Measurements from ENCODE around the gene ATP2B2.

Gene ATP2B2

DNA sequence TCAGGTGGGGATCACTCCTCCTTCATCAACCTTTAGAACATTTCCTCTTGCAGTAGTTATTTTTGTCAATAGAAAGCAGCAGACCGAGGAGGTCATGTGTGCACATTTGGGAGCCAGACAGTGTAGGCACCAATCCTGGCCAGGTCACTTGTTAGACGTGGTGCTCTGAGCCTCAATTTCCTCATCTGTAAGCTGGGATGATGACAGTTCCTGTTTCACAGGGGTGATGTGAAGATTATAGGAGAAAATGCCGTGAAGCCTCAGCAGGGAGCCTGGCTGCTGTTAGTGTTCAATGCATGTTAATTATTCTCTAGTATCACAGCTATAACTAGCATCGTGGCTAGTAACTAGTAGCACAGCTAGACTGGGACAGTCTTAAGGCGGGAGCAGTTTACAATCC, 64.7 kb downstream of the ATP2B2 start:
- H3K4me1 ChIP-seq (ENCODE audit: control insufficient read depth in 1 of 2, insufficient read depth in 2 of 2, low read length in 2 of 2): no peaks in the 10 kb centered on the region
- no peak overlapping the region for H2BK5ac ChIP-seq (ENCODE audit: low read depth, low read length, poor library complexity)
- H3K79me2 ChIP-seq (ENCODE audit: control insufficient read depth, insufficient read depth, low read length, poor library complexity): no peaks in the 10 kb centered on the region
- H2AFZ ChIP-seq (ENCODE audit: insufficient read depth, low read length, poor library complexity): no peak overlapping the region
- no CpG with 5 or more reads among the region's 5 CpGs for WGBS (ENCODE audit: extremely low coverage, insufficient coverage, insufficient read length)
- H3K18ac ChIP-seq (ENCODE audit: low read length): no peak overlapping the region
- no peak overlapping the region for H3K9ac ChIP-seq (ENCODE audit: low read length)
- no peak overlapping the region for H2BK120ac ChIP-seq (ENCODE audit: insufficient read depth, low read length, poor library complexity)
- H3K14ac ChIP-seq (ENCODE audit: low read length): no peak overlapping the region
- H3K4me3 ChIP-seq (ENCODE audit: low read depth, low read length): no peak overlapping the region
- H3K27me3 ChIP-seq (ENCODE audit: insufficient read depth, low read length): no peaks in the 10 kb centered on the region
- no peak overlapping the region for H3K4me2 ChIP-seq (ENCODE audit: low read length)
- no peaks in the 10 kb centered on the region for H3K79me1 ChIP-seq (ENCODE audit: low read length)
- H4K91ac ChIP-seq (ENCODE audit: low read depth, low read length): no peak overlapping the region
- no peak overlapping the region for H2AK5ac ChIP-seq (ENCODE audit: low read length)
- no peak overlapping the region for H3K23ac ChIP-seq (ENCODE audit: low read length)
- no peak overlapping the region for H3K27ac ChIP-seq (ENCODE audit: low read depth, low read length)
- no peak overlapping the region for H4K8ac ChIP-seq (ENCODE audit: low read depth, low read length)
- no peak for DNase-seq
- no peaks in the 10 kb centered on the region for H3K36me3 ChIP-seq (ENCODE audit: control insufficient read depth in 1 of 2, insufficient read depth in 2 of 2, low read length in 2 of 2)
- H3K9me3 ChIP-seq (ENCODE audit: insufficient read depth, low read depth, low read length): no peaks in the 10 kb centered on the region
- no peak overlapping the region for H4K12ac ChIP-seq (ENCODE audit: low read depth, low read length)
- H2BK12ac ChIP-seq (ENCODE audit: low read length): no peak overlapping the region
- no peak overlapping the region for H3K4ac ChIP-seq (ENCODE audit: low read depth, low read length)

DNA sequence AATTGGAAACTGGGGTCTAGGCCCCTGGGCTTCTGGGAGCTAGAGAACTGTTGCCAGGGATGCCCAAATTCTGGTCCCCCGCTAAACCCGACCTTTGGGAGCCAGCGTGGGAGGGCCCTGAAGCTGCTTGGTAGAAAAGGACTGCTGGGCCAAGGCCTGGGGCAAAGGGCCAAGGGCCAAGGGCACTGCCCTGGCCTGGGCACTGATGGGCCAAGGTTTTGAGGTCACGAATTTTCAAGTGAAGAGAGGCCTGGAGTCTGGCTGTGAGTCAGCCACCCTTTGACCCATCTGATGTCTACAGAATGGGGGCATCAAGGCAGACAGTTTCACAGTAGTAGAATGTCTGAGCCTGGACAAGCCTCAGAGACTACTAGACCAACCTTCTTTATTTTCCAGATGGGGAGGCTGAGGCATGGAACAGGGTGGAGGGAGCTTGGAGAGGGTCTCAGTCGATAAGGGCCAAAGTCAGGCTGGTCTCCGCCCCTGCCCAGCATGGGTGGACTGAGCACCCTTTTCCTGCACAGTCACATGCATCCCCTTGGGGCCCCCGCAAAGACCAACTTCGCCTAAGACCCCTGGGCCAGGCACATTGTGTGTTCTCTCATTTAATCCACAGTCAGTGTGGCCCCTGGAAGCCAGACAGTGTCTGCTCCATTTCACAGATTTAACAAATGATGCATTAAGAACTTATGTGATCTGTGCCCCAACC, 66.3 kb downstream of the ATP2B2 start:
- Histone ChIP-seq H4K8ac (ENCODE audit: low read depth, low read length) (no peak overlapping the region), H3K79me1 (ENCODE audit: low read length) (no peaks in the 10 kb centered on the region), H3K14ac (ENCODE audit: low read length) (no peak overlapping the region), H3K79me2 (ENCODE audit: control insufficient read depth, insufficient read depth, low read length, poor library complexity) (no peaks in the 10 kb centered on the region), H3K18ac (ENCODE audit: low read length) (no peak overlapping the region), H2AFZ (ENCODE audit: insufficient read depth, low read length, poor library complexity) (no peak overlapping the region), H3K23ac (ENCODE audit: low read length) (no peak overlapping the region), H3K36me3 (ENCODE audit: control insufficient read depth in 1 of 2, insufficient read depth in 2 of 2, low read length in 2 of 2) (no peaks in the 10 kb centered on the region), H3K4me2 (ENCODE audit: low read length) (no peak overlapping the region), H2BK120ac (ENCODE audit: insufficient read depth, low read length, poor library complexity) (no peak overlapping the region), H3K9ac (ENCODE audit: low read length) (no peak overlapping the region), H4K91ac (ENCODE audit: low read depth, low read length) (no peak overlapping the region), H2AK5ac (ENCODE audit: low read length) (no peak overlapping the region), H2BK12ac (ENCODE audit: low read length) (no peak overlapping the region), H3K9me3 (ENCODE audit: insufficient read depth, low read depth, low read length) (no peaks in the 10 kb centered on the region), H2BK5ac (ENCODE audit: low read depth, low read length, poor library complexity) (no peak overlapping the region), H3K27ac (ENCODE audit: low read depth, low read length) (no peak overlapping the region), H3K27me3 (ENCODE audit: insufficient read depth, low read length) (no peaks in the 10 kb centered on the region), H3K4me1 (ENCODE audit: control insufficient read depth in 1 of 2, insufficient read depth in 2 of 2, low read length in 2 of 2) (no peaks in the 10 kb centered on the region), H3K4me3 (ENCODE audit: low read depth, low read length) (no peak overlapping the region), H4K12ac (ENCODE audit: low read depth, low read length) (no peak overlapping the region), H3K4ac (ENCODE audit: low read depth, low read length) (no peak overlapping the region)
- DNase-seq: no peak
- WGBS (ENCODE audit: extremely low coverage, insufficient coverage, insufficient read length): no CpG with 5 or more reads among the region's 8 CpGs

DNA sequence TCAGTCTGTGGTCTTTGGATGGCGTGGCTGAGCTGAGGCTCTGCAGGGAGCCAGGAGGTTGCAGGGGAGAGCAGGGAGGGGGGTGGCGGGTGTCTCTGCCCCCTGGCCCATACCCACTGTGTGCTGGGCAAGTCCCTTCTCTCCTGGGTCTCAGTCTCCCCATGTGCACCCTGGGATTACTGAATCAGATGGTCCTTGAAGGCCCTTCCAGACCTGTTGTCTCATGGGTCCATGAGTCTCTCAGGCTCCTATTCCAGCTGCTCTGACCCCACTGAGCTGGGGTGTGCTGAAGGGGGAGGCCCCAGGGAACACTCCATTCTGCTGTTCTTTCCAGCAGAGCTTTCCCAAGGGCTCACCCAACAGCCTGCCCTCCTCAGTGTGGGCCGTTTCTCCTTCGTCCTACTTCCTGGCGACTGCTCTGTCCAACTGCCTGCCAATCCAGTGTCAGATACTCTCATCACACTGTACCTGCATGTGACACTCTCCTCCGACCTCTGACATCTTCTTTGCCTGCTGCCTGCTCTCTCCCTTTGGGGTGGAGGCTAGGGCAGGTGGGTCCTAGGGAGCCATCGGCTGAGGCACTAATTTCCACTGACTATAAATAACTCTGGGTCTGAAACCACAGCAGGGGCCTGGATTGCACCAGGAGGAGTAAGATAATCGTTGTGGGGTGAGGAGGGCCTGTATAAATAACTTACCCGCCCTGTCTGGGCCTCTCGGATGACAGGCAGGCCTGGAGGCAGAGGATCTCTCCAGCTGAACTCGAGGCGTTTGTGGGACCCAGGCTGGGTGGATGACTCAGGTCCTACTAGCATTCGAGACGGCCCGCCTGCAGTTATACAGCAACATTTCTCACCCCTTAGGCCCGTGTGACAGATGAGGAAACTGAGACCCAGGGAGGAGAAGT, 67.1 kb downstream of the ATP2B2 start:
- Histone ChIP-seq H4K8ac (ENCODE audit: low read depth, low read length) (no peak overlapping the region), H4K91ac (ENCODE audit: low read depth, low read length) (no peak overlapping the region), H3K79me2 (ENCODE audit: control insufficient read depth, insufficient read depth, low read length, poor library complexity) (no peaks in the 10 kb centered on the region)

DNA sequence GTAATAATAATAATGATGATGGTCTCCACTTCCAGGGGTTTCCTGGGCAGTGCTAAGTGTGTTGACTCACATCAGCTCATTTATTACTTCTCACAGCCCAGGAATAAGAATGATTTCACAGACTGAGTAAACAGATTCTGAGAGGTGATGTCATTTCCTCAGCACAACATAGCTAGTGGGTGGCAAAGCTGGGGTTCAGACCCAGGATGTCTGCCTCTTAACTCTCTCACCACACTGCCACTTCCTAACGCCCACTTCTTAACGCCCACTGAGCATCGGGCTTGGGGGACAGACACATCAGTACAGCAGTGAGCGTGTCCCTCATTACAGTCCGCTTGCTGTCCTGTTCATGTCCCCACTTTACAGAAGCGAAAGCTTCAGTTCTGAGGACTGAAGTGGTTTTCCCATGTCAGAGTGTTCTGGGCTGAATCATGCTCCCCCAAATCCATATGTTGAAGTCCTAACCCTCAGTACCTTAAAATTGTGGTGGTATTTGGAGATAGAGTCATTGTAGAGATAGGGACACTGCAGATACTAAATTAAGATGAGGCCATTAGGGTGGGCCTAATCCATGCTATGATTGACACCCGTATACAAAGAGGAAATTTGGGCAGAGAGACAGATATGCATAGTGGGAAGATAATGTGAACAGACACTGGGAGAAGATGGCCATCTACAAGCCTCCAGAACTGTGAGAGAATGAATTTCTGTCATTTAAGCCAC, 68.0 kb downstream of the ATP2B2 start:
- H2AK5ac ChIP-seq (ENCODE audit: low read length): no peak overlapping the region
- H2BK5ac ChIP-seq (ENCODE audit: low read depth, low read length, poor library complexity): no peak overlapping the region
- H3K27ac ChIP-seq (ENCODE audit: low read depth, low read length): no peak overlapping the region
- H4K91ac ChIP-seq (ENCODE audit: low read depth, low read length): no peak overlapping the region
- no peak overlapping the region for H2BK120ac ChIP-seq (ENCODE audit: insufficient read depth, low read length, poor library complexity)
- H3K4ac ChIP-seq (ENCODE audit: low read depth, low read length): no peak overlapping the region
- no peak overlapping the region for H4K12ac ChIP-seq (ENCODE audit: low read depth, low read length)
- no peak overlapping the region for H3K14ac ChIP-seq (ENCODE audit: low read length)
- H3K9me3 ChIP-seq (ENCODE audit: insufficient read depth, low read depth, low read length): no peaks in the 10 kb centered on the region
- no peaks in the 10 kb centered on the region for H3K79me1 ChIP-seq (ENCODE audit: low read length)
- no peak for DNase-seq
- no peak overlapping the region for H3K18ac ChIP-seq (ENCODE audit: low read length)
- no peak overlapping the region for H3K9ac ChIP-seq (ENCODE audit: low read length)
- H3K79me2 ChIP-seq (ENCODE audit: control insufficient read depth, insufficient read depth, low read length, poor library complexity): no peaks in the 10 kb centered on the region
- H2BK12ac ChIP-seq (ENCODE audit: low read length): no peak overlapping the region
- H3K23ac ChIP-seq (ENCODE audit: low read length): no peak overlapping the region
- H3K4me3 ChIP-seq (ENCODE audit: low read depth, low read length): peak overlapping the region; percentile 23
- H3K36me3 ChIP-seq (ENCODE audit: control insufficient read depth in 1 of 2, insufficient read depth in 2 of 2, low read length in 2 of 2): no peaks in the 10 kb centered on the region
- no CpG with 5 or more reads among the region's 7 CpGs for WGBS (ENCODE audit: extremely low coverage, insufficient coverage, insufficient read length)
- H3K4me1 ChIP-seq (ENCODE audit: control insufficient read depth in 1 of 2, insufficient read depth in 2 of 2, low read length in 2 of 2): no peaks in the 10 kb centered on the region
- H3K4me2 ChIP-seq (ENCODE audit: low read length): no peak overlapping the region
- no peak overlapping the region for H2AFZ ChIP-seq (ENCODE audit: insufficient read depth, low read length, poor library complexity)
- no peaks in the 10 kb centered on the region for H3K27me3 ChIP-seq (ENCODE audit: insufficient read depth, low read length)
- no peak overlapping the region for H4K8ac ChIP-seq (ENCODE audit: low read depth, low read length)

More for the DNA sequence above, 67.1 kb downstream of the ATP2B2 start:
- no peaks in the 10 kb centered on the region for H3K79me1 ChIP-seq (ENCODE audit: low read length)
- H3K4ac ChIP-seq (ENCODE audit: low read depth, low read length): no peak overlapping the region
- no peak overlapping the region for H2AK5ac ChIP-seq (ENCODE audit: low read length)
- no peak overlapping the region for H2AFZ ChIP-seq (ENCODE audit: insufficient read depth, low read length, poor library complexity)
- no peak overlapping the region for H2BK5ac ChIP-seq (ENCODE audit: low read depth, low read length, poor library complexity)
- H3K23ac ChIP-seq (ENCODE audit: low read length): no peak overlapping the region
- no peak overlapping the region for H3K4me3 ChIP-seq (ENCODE audit: low read depth, low read length)
- H3K18ac ChIP-seq (ENCODE audit: low read length): no peak overlapping the region
- H2BK120ac ChIP-seq (ENCODE audit: insufficient read depth, low read length, poor library complexity): no peak overlapping the region
- no peak overlapping the region for H2BK12ac ChIP-seq (ENCODE audit: low read length)
- no peaks in the 10 kb centered on the region for H3K9me3 ChIP-seq (ENCODE audit: insufficient read depth, low read depth, low read length)
- no peak overlapping the region for H3K4me2 ChIP-seq (ENCODE audit: low read length)
- H4K12ac ChIP-seq (ENCODE audit: low read depth, low read length): no peak overlapping the region
- no peaks in the 10 kb centered on the region for H3K27me3 ChIP-seq (ENCODE audit: insufficient read depth, low read length)
- WGBS (ENCODE audit: extremely low coverage, insufficient coverage, insufficient read length): no CpG with 5 or more reads among the region's 16 CpGs
- H3K9ac ChIP-seq (ENCODE audit: low read length): no peak overlapping the region
- no peaks in the 10 kb centered on the region for H3K4me1 ChIP-seq (ENCODE audit: control insufficient read depth in 1 of 2, insufficient read depth in 2 of 2, low read length in 2 of 2)
- no peak for DNase-seq
- H3K36me3 ChIP-seq (ENCODE audit: control insufficient read depth in 1 of 2, insufficient read depth in 2 of 2, low read length in 2 of 2): no peaks in the 10 kb centered on the region
- no peak overlapping the region for H3K14ac ChIP-seq (ENCODE audit: low read length)
- no peak overlapping the region for H3K27ac ChIP-seq (ENCODE audit: low read depth, low read length)
